HG02840 (cell line): ENCODE results near the gene MBOAT7.

ENCODE experiments used
- ATAC-seq: cut with Tn5 transposase; IDR thresholded peaks from one replicate; pipeline ENCODE4 v1.9.1; 2021; ENCODE audit warnings: mild to moderate bottlenecking, moderate library complexity, moderate number of reproducible peaks; ENCODE audit not compliant: unreplicated experiment, low FRiP score

Gene MBOAT7

GRCh38 chr19:54164369-54165068 is 24.9 kb downstream of the MBOAT7 start:
- no peak for ATAC-seq

GRCh38 chr19:54162884-54163283 is 26.5 kb downstream of the MBOAT7 start:
- no peak for ATAC-seq

- ATAC-seq: no peak
Observed at GRCh38 chr19:54162241-54162805, 27.1 kb downstream of the MBOAT7 start.

- ATAC-seq: no peak
Observed at GRCh38 chr19:54160854-54161253, 28.5 kb downstream of the MBOAT7 start.

GRCh38 chr19:54160182-54160811 is 29.1 kb downstream of the MBOAT7 start:
- ATAC-seq: no peak

- ATAC-seq: peak; percentile 94
Observed at GRCh38 chr19:54159352-54160181, 29.8 kb downstream of the MBOAT7 start, which contains the start of gene LENG1. TSS of gene LENG1 (minus strand) at chr19:54159721. CDS start at chr19:54159695, 26 bp downstream.

GRCh38 chr19:54158812-54159351 is 30.5 kb downstream of the MBOAT7 start:
- no peak for ATAC-seq

GRCh38 chr19:54156953-54157352 is 32.4 kb downstream of the MBOAT7 start:
- no peak for ATAC-seq

- no peak for ATAC-seq
Observed at GRCh38 chr19:54156490-54156889, 32.9 kb downstream of the MBOAT7 start.

- no peak for ATAC-seq
Observed at GRCh38 chr19:54155694-54156093, 33.7 kb downstream of the MBOAT7 start.

GRCh38 chr19:54154603-54155345 is 34.6 kb downstream of the MBOAT7 start:
- no peak for ATAC-seq

- ATAC-seq: no peak
Observed at GRCh38 chr19:54153731-54154326, 35.6 kb downstream of the MBOAT7 start.

GRCh38 chr19:54152878-54153524 is 36.4 kb downstream of the MBOAT7 start:
- ATAC-seq: no peak

GRCh38 chr19:54152267-54152666 is 37.1 kb downstream of the MBOAT7 start:
- no peak for ATAC-seq

- ATAC-seq: no peak
Observed at GRCh38 chr19:54151362-54152035, 37.9 kb downstream of the MBOAT7 start.

- ATAC-seq: no peak
Observed at GRCh38 chr19:54149021-54149812, 40.2 kb downstream of the MBOAT7 start.

GRCh38 chr19:54148158-54148557 is 41.2 kb downstream of the MBOAT7 start:
- no peak for ATAC-seq

GRCh38 chr19:54147676-54148075 is 41.7 kb downstream of the MBOAT7 start:
- no peak for ATAC-seq
